Limb (tissue), 2 donors: Measurements from ENCODE around the gene HDAC3.
"Not testable (repeated sequence)": the region's sequence is repeated elsewhere in the genome, so short reads cannot be mapped to it uniquely, and the experiment has no call there.

Source experiments
- DNase-seq, 2 donors: peaks; one replicate each; pipeline ENCODE4 v3.0.0-alpha.2; 2016; ENCODE audit errors: extremely low spot score in 2 of 2

HDAC3 gene

DNA sequence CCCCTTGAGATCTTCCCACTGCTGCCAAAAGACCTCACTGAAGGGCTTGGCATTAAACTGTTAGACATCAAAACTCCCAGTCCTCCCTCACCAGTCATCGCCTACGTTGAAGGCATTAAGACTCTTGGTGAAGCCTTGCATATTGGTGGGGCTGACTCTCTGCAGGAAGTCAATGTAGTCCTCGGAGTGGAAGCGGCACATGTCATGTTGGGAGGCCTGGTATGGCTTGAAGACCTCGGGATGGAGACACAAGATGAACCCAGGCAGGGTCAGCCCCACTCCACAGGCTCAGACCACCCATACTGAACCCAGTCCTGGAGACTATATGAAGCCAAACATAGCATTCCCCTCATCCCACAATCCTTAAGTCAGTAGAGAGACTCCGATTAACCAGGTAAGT lies 1.9 kb downstream of the HDAC3 start:
- no peak for DNase-seq

DNA sequence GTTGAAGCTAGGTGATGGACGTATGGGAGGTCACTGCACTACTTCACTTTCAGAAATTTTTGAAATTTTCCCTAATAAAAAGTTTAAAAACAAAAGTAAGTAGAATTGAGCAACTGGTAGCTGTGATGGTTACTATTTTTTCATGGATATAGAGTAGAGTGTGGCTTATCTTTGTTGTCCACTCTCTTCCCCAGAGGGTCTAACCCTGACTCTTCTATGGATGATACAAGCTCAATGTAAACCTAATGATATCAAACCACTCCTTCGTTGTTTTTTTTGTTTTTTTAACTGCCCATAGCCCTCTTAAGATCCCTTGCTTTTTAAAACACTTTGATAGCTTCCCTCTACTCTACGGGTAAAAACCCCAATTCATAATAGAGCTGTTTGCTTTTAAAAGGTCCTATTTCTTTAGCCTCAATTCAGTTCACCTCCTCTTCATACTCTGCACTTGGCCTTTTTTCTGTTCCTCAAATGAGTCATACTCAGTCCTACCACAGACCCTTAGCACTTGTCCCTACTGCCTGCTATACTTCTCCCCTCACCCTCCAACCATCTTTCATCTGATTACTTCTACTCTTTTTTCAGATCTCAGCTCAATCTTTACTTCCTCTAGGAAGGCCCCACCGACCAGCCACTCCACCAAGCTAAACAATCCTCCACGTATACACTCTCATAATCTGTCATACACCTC lies 2.6 kb downstream of the HDAC3 start:
- no peak for DNase-seq

DNA sequence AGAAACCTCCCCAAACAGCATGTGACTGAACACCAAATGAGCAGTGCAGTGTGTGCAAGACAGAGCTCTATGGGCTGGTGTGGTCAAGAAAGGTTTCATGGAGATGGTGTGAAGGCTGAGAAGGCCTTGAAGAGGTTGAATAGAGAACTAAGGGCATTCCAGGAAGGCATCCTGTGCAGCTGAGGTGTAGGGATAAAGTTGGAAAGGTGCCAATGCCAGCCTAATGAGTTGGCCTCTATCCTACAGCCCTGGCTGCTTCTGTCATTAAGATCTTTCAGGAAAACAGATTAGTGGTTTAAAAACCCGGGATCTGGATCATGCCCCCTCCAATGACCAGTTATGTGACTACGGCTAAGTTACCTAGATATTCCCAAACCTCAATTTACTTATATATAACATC lies 4.0 kb downstream of the HDAC3 start:
- no peak for DNase-seq

DNA sequence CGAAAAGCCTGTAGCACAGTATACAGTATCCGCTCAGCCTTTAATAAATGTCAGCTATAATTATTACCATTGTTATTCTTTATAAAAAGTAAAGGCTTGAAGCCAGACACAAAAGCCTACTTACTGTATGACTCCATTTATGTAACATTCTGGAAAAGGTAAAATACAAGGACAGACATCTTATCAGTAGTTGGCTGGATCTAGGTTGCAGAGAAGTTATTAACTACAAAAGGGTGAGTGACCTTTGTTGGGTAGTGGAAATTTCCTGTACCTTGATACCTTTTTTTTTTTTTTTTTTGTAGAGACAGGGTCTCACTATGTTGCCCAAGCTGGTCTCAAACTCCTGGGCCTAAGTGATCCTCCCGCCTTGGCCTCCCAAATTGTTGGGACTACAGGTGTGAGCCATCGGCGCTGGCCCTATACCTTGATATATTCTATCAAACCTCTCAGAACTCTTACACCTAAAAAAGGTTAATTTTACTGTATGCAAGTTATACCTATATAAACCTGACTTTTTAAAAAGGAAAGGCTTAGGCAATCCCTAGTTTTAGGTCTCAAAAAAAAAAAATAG lies 6.0 kb downstream of the HDAC3 start:
- no peak for DNase-seq

DNA sequence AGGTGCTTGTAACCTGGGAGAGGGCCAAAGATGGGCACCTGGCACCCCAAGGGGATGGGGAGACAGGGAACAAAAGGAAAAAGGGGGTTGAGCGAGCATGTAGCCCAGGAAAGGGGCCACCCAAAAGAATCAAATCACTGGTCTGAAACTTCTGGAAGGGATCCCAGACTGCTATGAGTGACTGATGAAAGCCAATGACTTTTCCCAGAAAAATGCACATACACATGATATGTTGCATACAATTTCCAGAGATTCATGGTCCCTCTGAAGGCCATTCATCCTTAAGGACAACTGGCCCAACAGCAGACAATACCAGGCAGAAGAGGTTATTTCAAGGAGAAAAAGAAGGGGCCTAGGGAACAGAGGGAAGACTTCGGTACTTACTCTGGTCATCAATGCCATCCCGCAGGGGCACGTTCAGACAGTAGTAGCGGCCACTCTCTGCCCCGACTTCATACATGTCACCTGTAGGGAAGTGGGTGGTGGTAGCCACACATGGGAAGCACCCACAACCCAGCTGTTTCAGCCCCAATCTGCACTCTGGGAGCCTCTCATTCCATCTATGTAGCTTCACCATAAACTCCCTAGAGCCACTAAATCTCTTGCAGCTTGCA lies 8.4 kb downstream of the HDAC3 start:
- no peak for DNase-seq

DNA sequence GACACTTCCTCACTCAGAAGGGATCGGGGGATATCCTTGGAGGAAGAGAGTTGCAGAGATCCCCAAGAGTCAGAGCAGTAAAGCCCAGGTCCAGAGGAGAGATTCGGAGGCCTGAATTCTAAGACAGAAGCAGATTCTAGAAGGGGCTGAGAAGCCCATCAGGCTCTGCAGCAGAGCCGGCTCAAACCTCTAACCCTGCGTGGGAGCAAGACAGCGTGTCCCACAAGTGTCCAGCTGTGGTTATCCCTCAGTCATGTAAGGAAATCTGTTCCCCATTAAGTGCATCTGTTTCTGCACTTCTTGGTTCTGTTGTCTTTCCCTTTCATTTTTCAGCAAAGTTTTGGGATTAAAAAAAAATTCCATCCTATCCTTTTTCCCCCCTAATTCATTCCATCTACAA lies 13.0 kb downstream of the HDAC3 start:
- DNase-seq = no peak

DNA sequence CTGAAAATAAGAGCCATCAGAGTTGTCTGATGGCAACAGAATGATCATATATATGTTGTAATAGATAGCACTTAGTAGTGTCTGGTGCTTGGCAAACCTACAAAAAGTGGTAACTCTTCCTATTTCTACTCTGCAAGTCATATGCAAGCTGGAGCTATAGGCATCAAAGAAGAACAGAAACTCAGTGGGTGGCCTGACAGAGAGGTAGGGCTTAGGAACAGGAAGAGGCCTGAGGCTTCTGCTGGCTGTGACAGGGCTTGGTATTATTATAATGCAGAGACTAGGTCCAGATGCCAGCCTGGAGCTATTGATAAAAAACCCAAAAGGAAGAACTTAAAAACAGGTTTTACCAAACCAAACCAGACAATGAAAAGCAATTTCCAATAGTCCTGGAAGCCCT lies 13.5 kb downstream of the HDAC3 start:
- no peak for DNase-seq

DNA sequence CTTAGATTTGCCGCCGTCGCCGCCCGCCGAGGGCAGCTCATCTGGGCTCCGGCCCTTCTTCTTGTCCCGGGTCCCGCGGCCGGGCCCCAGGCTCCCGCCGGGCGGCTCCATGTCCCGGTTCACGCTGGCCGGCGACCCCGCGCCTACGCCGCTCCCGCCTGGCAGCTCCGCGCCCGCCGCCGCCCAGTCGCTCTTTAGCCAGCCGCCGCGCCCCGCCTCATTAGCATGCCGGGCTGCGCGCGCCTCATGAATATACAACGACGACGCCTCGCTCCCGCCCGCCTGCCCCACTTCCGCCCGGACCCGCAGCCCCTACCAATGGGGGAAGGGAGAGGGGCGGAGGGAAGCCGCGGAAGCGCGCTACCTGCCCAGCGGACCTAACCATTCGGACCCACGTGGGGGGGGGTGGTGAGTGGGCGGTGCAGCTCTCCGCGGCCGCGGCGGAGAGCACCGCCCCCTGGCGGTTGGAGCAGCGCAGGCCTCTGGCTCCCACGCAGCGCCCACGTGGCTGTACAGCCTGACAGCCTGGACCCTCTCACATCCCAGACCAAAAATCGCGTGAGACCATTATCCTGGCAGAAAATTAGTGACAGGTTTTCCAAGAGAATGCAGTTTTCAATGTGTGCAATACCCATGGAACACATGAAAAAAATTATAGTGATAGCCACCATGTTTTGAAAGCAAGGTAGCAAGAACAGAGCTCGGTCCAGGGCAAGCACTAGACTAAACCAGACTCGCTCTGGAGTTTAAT lies 17.7 kb downstream of the HDAC3 start, which contains the start of gene DIAPH1:
Gene DIAPH1 (minus strand): TSS at position 197 of the 751 bp plus-strand sequence. CDS start 86 bp downstream, at position 111.
- DNase-seq = peak; percentile 94 to 99

DNA sequence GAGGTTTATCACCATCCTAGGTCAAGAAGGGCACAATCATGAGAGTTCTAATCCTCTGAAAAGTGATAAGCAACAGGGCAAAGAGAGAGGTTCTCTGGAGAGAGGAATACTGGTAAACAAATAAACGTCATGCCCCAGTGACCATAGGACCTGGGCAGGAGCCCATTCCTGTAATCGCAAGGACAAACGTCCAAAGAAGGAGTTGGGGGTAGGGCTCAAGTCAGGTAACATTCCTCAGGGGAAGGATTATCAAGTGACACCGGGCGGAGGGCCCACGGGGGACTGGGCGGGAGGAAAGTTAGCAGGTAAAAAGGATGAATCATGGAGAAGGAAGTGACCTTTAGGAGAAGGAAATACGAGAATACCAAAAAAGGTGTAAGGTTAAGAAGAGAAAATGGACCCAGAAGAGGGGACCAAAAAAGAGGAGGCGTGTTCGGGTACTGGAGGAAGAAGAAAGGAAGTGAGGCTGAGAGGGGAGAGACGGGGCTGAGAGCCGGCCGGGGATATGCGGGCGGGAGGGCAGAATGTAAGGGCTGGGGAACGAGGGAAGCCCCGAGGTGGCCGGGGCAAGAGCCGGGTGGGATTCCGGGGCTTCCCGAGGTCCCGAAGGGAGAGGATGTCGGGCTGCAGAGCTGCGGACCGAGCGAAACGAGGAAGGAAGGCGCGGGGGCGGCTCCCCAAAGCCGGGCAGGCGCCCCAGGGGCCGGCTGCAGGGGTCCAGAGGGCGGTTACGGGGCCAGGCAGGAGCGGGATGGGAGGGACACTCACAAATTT lies 18.4 kb downstream of the HDAC3 start:
- peak in 1 of 2 donors; percentile 50 for DNase-seq

DNA sequence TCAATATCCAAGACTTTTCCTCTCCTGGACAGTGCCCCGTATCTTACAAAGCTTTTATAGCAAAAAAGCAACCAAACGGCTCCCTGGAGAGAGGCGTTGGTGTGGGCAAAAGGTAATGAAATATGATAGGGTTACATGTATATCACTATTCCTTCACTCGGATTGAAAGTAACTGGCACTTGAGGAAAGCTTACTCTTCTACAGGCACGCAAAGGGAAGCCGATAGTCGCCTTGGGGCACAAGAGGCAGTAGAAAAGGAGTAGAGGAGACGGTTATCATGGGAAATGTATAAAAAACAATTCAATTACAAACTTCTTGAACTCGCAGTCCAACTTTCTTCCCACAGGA lies 19.0 kb downstream of the HDAC3 start:
- no peak for DNase-seq

DNA sequence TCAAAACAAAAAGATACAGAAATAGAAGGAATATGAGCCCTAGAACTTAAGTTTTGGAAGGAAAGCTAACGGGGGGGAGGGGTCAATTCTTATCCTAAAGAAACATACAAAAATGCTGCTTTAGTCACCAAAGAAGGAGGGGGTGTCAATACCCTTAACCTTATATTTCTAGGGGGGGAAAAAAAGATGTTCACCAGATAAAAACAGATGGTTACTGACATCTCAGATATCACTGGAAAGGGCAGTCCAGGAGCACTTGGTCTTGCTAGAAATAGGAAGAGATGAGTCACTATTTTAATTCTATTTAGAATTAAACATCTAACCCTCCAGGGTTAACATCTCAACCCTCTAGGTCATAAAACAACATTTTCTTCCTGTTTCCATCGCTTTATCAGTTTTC lies 19.5 kb downstream of the HDAC3 start:
- DNase-seq = no peak

DNA sequence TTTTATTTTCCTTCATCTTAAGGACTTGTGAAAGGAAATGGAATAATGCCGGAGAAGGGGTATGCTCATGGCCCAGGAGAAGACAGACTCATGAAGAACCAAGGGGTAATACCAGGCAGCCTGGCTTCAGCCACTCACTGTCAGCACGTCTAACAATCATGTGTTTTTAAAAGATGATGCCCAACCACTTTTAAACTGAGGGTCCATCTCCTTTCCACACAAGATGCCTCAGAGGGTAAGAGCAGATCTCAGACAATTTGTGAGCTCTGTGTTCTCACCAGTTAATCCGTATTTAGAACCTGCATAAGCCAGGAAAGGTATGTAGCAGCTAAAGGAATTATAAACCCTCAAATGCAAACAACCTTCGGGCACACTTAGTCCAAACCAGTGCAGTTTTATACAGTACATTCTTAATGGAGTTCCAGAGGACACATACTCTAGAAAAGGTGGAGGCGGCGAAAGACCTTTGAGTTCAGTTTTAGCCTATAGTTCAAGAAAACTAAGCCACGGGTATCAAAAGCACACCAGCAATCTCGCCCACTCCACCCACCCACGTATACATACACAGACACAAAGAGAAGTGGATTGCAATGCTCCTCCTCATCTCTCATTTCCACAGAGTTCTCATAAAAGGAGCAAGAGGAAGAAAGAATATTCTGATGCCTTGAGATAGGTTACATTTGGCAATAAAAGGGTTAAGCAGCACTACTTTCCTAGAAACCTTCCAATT lies 20.5 kb downstream of the HDAC3 start:
- no peak for DNase-seq

DNA sequence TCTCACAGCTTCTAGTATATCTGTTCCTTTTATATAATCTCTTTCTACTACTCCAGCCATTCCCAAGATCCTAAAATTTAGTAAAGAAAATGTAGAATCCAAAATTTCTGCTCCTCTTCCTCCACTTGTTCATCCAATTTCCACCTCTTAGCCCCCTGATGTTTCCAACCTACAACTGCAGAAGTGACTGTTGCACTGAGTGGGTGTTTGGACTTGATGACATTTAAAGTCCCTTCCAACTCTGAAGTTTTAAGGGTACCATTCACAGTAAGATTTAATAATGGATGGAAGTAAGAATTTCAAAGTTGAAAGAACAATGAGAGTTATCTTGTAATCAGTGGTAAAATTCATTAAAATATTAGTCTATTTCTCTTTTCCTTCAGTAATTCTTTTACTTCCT lies 23.3 kb downstream of the HDAC3 start:
- DNase-seq = no peak

DNA sequence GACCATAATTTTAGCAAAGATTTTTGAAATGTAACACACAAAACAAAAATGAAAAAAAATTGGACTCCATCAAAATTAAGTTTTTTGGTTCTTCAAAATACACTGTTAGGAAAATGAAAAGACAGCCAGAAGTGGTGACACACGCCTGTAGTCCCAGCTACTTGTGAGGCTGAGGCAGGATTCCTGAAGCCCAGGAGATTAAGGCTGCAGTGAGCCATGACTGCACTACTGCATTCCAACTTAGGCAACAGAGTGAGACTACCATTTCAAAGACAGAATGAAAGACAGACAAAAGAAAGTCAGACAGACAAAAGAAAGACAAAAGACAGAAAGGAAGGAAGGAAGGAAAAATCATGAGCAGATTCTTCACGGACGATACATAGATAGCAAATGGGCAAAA lies 25.4 kb downstream of the HDAC3 start:
- no peak for DNase-seq

DNA sequence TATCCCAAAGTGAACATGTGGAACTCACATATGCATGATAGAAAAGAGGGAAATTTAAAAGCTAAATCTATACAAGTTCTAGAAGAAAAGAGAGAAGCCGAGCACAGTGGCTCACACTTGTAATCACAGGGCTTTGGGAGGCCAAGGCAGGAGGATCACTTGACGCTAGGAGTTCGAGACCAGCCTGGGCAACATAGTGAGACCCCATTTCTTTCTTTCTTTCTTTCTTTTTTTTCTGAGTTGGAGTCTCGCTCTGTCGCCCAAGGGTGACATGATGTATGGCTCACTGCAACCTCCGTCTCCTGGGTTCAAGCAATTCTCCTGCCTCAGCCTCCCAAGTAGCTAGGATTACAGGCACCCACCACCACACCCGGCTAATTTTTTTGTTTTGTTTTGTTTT lies 26.7 kb downstream of the HDAC3 start:
- not testable (repeated sequence) for DNase-seq

DNA sequence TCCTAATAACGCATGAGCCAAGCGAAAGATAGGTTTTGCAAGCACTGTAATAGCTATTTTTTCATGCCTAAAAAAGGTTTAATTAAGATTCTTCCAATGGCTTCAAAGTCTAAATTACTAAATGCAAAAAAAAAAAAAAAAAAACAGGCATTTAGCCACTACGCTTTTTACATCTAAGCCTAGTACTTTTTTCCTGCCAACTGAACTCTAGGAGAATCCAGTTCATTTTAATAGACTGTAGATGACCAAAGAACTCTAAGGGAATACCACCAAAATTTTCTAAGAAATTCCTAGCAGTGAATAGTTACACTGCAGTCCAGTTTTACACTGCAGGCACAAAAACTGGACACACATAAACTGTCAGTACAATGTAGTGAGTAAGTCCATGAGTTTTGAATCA lies 27.6 kb downstream of the HDAC3 start:
- DNase-seq = no peak

DNA sequence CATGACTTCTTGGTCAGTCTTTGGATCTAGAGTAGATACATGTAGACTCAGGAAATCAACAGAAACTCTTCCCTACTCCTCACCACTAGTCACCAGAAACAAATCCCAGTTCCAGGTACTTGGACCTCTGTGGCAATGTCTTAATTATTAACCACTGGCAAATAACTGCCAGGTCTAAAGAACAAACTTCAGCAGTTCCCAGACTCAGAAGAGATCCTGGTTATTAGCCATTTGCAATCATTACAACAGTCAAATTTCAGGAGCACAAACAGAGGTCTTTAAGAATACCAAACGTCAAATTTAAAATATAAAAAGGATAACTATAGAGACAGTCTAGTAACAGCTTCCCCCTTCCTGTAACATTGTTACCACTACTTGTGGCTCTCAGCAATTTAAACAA lies 28.1 kb downstream of the HDAC3 start:
- DNase-seq = no peak

DNA sequence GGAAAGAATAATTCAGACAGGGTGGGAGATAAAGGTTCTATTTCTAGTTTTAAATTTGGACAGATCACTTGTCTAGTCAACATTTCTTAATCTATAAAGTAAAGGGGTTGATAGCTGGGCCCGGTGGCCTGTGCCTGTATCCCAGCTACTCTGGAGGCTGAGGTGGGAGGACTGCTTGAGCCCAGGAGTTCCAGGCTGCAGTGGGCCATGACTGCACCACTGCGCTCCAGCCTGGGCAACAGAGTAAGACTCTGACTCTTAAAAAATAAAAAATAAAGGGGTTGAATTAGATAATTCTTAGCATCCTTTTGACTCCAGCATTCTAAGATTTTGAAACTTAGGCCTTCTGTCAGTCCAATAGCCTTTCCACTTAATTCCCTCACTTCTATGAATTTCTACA lies 28.6 kb downstream of the HDAC3 start:
- no peak for DNase-seq

DNA sequence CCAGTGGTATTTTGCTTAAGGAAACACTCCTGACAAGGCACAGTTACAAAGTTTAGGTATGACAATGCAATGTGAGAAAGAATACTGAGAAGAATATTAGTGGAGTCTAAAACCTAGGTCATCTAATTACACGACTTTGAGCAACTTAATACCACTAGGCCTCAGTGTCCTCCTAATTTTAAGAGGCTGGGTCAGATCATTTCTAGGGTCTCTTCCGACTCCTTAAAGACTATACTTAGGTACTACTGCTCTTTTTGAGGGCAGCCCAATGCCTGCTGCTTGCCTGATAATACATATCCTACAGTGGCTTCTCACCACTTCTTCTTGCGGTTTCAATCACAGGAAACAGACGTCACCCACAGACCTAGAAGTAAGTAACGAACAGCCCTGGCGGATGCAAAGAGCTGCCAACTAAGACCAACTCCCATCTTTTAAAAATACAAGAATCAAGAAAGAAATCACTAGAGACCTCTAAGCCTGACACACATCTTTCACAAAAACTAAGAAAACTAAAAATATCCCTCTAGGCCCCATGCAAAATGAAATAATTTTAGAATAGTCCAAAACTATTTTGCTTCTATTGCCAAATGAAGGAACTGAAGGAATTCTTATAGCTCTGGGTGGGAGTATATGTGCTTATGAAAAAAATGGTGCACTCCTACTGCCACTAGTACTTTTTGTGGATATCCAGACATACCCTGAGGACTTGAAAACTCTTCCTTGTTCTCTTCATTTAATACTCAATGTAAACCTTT lies 30.9 kb downstream of the HDAC3 start:
- DNase-seq = no peak
